ENCODE results near the gene SYT8. TPM values are rescaled to one million over a fixed set of nuclear protein-coding genes. Genes with fewer than 3 reads are reported as not detected.

Gene SYT8
- total and polyA plus RNA-seq, 2 donors from 2014 or later, result 1.2 to 1.7 TPM

DNA sequence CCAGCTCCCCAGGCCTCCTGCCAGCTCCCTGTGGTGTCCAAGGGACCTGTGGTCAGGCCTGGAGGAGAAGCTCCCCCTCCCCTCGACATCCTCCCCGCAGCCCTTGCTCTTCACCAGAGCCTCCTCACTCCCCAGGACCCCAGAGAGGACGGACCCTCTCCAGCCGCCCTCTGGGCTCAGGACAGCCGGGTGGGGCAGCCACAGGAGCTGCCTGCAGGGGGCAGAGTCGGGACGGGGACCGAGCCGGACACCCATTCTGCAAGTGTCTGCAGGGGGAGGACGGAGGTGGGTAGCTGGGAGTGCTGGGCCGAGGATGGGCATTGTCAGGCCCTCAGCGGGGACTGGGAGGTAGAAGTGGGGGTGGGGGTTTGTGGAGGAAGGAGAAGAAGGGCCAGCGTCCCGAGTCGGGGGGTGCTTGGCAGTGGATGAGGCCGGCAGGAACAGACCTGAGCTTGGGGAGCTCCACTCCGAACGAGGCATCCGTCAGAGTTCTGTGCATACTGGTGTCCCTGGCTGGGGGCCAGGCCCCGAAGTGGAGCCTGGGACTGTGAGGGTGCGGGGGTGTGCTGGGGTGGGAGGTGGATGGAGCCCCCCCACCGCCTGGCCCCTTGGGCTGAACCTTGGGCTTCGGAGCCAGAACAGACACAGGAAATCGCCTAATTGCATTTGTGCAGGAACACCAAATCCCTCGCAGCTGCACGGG lies 41.7 kb downstream of the SYT8 start:
- no peak overlapping the region for H3K4me3 ChIP-seq (ENCODE audit: low read length in 3 of 3)
- FAIRE-seq (no peak), DNase-seq (peak in 4 of 5 donors; percentile 45 to 81 (median 69))
- intact Hi-C loops (cut with DNase I), result no loop called here
- no peaks in the 10 kb centered on the region for H3K27me3 ChIP-seq (ENCODE audit: control insufficient read depth, insufficient read depth, low read length)
- H3K4me1 ChIP-seq (ENCODE audit: control insufficient read depth in 2 of 3, insufficient read depth in 2 of 3, low read depth in 1 of 3, low read length in 3 of 3), result no peaks in the 10 kb centered on the region
- no peaks in the 10 kb centered on the region for H3K36me3 ChIP-seq (ENCODE audit: control insufficient read depth in 2 of 3, insufficient read depth in 3 of 3, low read length in 3 of 3)
- no peak overlapping the region for H3K27ac ChIP-seq (ENCODE audit: low read depth in 2 of 2, low read length in 2 of 2)
- H3K9ac ChIP-seq (ENCODE audit: low read length in 3 of 3), result no peak overlapping the region
- H3K9me3 ChIP-seq (ENCODE audit: control insufficient read depth in 2 of 3, insufficient read depth in 1 of 3, low read length in 3 of 3), result no peaks in the 10 kb centered on the region
- TF ChIP-seq, protein P1, sequence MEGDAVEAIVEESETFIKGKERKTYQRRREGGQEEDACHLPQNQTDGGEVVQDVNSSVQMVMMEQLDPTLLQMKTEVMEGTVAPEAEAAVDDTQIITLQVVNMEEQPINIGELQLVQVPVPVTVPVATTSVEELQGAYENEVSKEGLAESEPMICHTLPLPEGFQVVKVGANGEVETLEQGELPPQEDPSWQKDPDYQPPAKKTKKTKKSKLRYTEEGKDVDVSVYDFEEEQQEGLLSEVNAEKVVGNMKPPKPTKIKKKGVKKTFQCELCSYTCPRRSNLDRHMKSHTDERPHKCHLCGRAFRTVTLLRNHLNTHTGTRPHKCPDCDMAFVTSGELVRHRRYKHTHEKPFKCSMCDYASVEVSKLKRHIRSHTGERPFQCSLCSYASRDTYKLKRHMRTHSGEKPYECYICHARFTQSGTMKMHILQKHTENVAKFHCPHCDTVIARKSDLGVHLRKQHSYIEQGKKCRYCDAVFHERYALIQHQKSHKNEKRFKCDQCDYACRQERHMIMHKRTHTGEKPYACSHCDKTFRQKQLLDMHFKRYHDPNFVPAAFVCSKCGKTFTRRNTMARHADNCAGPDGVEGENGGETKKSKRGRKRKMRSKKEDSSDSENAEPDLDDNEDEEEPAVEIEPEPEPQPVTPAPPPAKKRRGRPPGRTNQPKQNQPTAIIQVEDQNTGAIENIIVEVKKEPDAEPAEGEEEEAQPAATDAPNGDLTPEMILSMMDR (IDR thresholded peaks at IDR 0.05; ENCODE audit: borderline replicate concordance, extremely low read depth, insufficient read depth), result peak; percentile 20

DNA sequence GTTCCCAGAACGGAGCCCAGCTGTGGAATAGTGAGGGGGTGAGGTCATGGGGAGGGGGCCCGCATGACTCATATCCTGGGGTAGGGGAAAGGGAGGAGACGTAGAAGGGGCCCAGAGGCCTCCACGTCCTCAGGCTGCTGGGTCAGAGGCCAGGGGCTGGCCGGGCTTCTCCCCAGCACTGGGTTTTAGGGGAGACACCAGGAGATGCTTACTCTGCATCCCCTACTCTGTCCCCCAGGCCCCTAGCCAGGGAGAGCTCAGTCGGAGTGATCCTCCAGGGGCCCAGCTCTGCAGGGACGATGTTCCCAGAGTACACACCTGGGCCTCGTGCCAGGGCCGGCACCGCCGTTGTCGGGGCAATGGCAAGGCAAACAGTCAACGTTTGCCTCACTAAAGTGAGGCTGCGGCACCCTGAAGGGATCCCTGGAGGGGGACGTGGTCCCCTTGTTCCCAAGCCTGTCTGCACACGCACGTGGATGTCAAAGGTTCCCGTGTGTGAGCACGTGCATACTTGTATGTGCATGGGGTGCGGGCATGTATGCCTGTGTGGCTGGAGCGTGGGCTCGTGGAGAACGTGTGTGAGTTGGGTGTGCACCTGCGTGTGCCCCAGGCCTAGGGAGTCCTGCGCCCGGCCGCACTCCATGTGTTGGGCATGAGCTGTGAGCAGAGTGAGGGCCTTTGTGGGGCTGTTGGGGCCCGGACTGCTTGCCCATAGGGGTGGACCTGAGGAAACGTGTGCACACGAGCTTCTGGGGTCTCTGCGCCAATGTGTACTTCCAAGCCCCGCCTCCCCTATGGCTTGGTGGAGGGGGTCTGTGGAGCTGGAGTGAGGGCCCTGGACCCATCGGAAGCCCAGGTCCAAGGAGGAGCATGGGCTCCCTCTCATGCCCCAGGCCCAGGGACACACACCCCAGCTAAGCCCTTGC lies 42.7 kb downstream of the SYT8 start:
- Histone ChIP-seq H3K27me3 (ENCODE audit: control insufficient read depth, insufficient read depth, low read length) (no peaks in the 10 kb centered on the region), H3K9ac (ENCODE audit: low read length in 3 of 3) (no peak overlapping the region), H3K36me3 (ENCODE audit: control insufficient read depth in 2 of 3, insufficient read depth in 3 of 3, low read length in 3 of 3) (no peaks in the 10 kb centered on the region), H3K4me1 (ENCODE audit: control insufficient read depth in 2 of 3, insufficient read depth in 2 of 3, low read depth in 1 of 3, low read length in 3 of 3) (no peaks in the 10 kb centered on the region), H3K27ac (ENCODE audit: low read depth in 2 of 2, low read length in 2 of 2) (no peak overlapping the region), H3K9me3 (ENCODE audit: control insufficient read depth in 2 of 3, insufficient read depth in 1 of 3, low read length in 3 of 3) (no peaks in the 10 kb centered on the region), H3K4me3 (ENCODE audit: low read length in 3 of 3) (no peak overlapping the region)
- TF ChIP-seq, protein P1 (IDR thresholded peaks at IDR 0.05; ENCODE audit: borderline replicate concordance, extremely low read depth, insufficient read depth), result no peak
- intact Hi-C loops (cut with DNase I), result no loop called here
- peak in 2 of 5 donors; percentile 55 to 76 for DNase-seq
- FAIRE-seq, result no peak

DNA sequence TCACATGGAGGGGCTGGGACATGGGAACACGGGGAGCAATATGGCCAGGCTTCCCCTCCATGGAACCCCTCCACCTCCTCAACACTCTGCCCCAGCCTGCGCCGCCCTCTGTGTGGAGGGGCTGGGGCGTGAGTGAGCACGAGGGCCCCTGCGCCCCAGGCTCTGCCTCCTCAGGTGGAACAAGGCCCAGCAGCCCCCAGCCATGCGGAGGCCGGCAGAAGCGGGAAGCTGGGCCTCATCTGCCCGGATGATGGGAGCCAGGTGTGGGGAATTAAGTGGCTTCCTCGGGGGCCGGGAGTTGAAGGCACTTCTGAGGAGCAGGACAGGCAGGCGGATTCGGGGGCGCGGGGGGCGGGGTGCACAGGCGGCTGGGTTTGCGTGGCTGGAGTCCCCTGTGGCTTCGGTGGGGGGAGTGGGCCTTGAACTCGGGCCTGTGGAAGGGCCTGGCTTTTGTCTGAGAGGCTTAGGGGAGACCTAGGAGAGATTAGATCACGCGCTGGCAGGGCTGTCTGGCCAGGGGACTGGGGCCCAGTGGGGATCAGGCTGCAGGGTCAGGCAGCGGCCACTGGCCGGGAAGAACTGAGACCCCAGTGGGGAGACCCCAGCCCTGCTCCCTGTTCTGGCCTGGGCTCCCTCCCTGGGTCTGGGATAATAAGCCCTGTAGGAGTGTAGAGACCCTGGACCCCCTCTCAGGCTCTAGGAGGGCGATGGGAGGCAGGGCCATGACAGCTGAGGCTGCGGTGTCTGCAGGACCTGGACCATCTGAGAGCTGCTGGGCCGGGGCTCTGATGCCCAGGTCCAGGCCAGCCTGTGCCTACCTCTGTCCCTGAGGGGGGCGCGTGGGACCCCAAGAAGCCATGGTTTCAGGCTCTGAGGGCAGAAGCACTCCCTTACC lies 43.6 kb downstream of the SYT8 start:
- no peaks in the 10 kb centered on the region for H3K9me3 ChIP-seq (ENCODE audit: control insufficient read depth in 2 of 3, insufficient read depth in 1 of 3, low read length in 3 of 3)
- no peaks in the 10 kb centered on the region for H3K36me3 ChIP-seq (ENCODE audit: control insufficient read depth in 2 of 3, insufficient read depth in 3 of 3, low read length in 3 of 3)
- DNase-seq (peak in 4 of 5 donors; percentile 44 to 74 (median 68)), FAIRE-seq (no peak)
- no peaks in the 10 kb centered on the region for H3K4me1 ChIP-seq (ENCODE audit: control insufficient read depth in 2 of 3, insufficient read depth in 2 of 3, low read depth in 1 of 3, low read length in 3 of 3)
- no peak overlapping the region for H3K4me3 ChIP-seq (ENCODE audit: low read length in 3 of 3)
- H3K9ac ChIP-seq (ENCODE audit: low read length in 3 of 3), result no peak overlapping the region
- TF ChIP-seq, protein P1 (IDR thresholded peaks at IDR 0.05; ENCODE audit: borderline replicate concordance, extremely low read depth, insufficient read depth), result no peak
- H3K27me3 ChIP-seq (ENCODE audit: control insufficient read depth, insufficient read depth, low read length), result no peaks in the 10 kb centered on the region
- intact Hi-C loops (cut with DNase I), result no loop called here
- no peak overlapping the region for H3K27ac ChIP-seq (ENCODE audit: low read depth in 2 of 2, low read length in 2 of 2)
